ENCODE measurements around the gene SH3BGRL2.

GRCh38 chr6:79634491-79635231 lies 3.5 kb downstream of the SH3BGRL2 start:
- TF ChIP-seq CTCF (IDR thresholded peaks at IDR 0.05; ENCODE audit: low read depth, low read length, missing input control) (no peak), SP1 (IDR thresholded peaks at IDR 0.05) (no peak), YY1 (IDR thresholded peaks at IDR 0.05) (no peak), REST (IDR thresholded peaks at IDR 0.05) (no peak), JUND (IDR thresholded peaks at IDR 0.05) (no peak)

Data from liver (tissue), 3 donors.